H9 (cell line): ENCODE results near the gene ATP8A2. TPM values are rescaled to one million over a fixed set of nuclear protein-coding genes. Genes with fewer than 3 reads are reported as not detected.

ENCODE experiments used
- DNase-seq: peaks from one replicate; pipeline ENCODE4 v3.0.0-alpha.2; 2017
- H2AFZ ChIP-seq: one replicate; pipeline ENCODE4 v1.6.1; 2013; ENCODE audit warnings: mild to moderate bottlenecking, low read length, control low read depth, moderate library complexity
- H2AK5ac ChIP-seq: 2 replicates; pipeline ENCODE4 v1.6.1; 2013; ENCODE audit warnings: low read length, control low read depth, mixed read lengths; ENCODE audit not compliant: insufficient read length
- H2BK120ac ChIP-seq: one replicate; pipeline ENCODE4 v1.6.1; 2013; ENCODE audit warnings: low read depth, mild to moderate bottlenecking, low read length, control low read depth, inconsistent platforms; ENCODE audit not compliant: poor library complexity, severe bottlenecking
- H2BK12ac ChIP-seq: 2 replicates; pipeline ENCODE4 v1.6.1; 2013; ENCODE audit warnings: low read length, control low read depth, mixed read lengths, low read depth; ENCODE audit not compliant: insufficient read length
- H2BK15ac ChIP-seq: 2 replicates; pipeline ENCODE4 v1.6.1; 2013; ENCODE audit warnings: low read depth, low read length, control low read depth
- H2BK20ac ChIP-seq: one replicate; pipeline ENCODE4 v1.6.1; 2013; ENCODE audit warnings: low read depth, mild to moderate bottlenecking, low read length, control low read depth, inconsistent platforms; ENCODE audit not compliant: poor library complexity, severe bottlenecking
- H2BK5ac ChIP-seq: 2 replicates; pipeline ENCODE4 v1.6.1; 2013; ENCODE audit warnings: low read length, control low read depth, mixed read lengths; ENCODE audit not compliant: insufficient read length
- H3K14ac ChIP-seq: 2 replicates; pipeline ENCODE4 v1.6.1; 2013; ENCODE audit warnings: low read length, control low read depth; ENCODE audit not compliant: insufficient read depth
- H3K18ac ChIP-seq: 2 replicates; pipeline ENCODE4 v1.6.1; 2013; ENCODE audit warnings: low read depth, mild to moderate bottlenecking, mixed read lengths, low read length, control low read depth; ENCODE audit not compliant: insufficient read length
- H3K23ac ChIP-seq: 2 replicates; pipeline ENCODE4 v1.6.1; 2013; ENCODE audit warnings: low read length, control low read depth, mixed read lengths, low read depth; ENCODE audit not compliant: insufficient read length
- H3K23me2 ChIP-seq: 2 replicates; pipeline ENCODE4 v1.6.1; 2013; ENCODE audit warnings: low read depth, mild to moderate bottlenecking, mixed read lengths, low read length, control low read depth; ENCODE audit not compliant: insufficient read length, poor library complexity, severe bottlenecking
- H3K27ac ChIP-seq: 2 replicates; pipeline ENCODE4 v1.5.1; 2013; ENCODE audit warnings: low read length, control low read depth, mixed read lengths, low read depth; ENCODE audit not compliant: insufficient read length
- H3K27me3 ChIP-seq: 2 replicates; pipeline ENCODE4 v1.6.1; 2013; ENCODE audit warnings: low read length, control low read depth, inconsistent platforms; ENCODE audit not compliant: insufficient read depth
- H3K4ac ChIP-seq: 2 replicates; pipeline ENCODE4 v1.6.1; 2013; ENCODE audit warnings: low read depth, mild to moderate bottlenecking, control low read depth, inconsistent platforms, low read length, moderate library complexity
- H3K4me1 ChIP-seq: 2 replicates; pipeline ENCODE4 v1.6.1; 2013; ENCODE audit warnings: low read length, control low read depth, inconsistent platforms; ENCODE audit not compliant: insufficient read depth
- H3K4me2 ChIP-seq: 2 replicates; pipeline ENCODE4 v1.6.1; 2013; ENCODE audit warnings: low read length, control low read depth, mixed read lengths; ENCODE audit not compliant: insufficient read length, insufficient read depth
- H3K56ac ChIP-seq: 2 replicates; pipeline ENCODE4 v1.6.1; 2013; ENCODE audit warnings: low read depth, mild to moderate bottlenecking, mixed read lengths, low read length, control low read depth; ENCODE audit not compliant: insufficient read length
- H3K79me1 ChIP-seq: 2 replicates; pipeline ENCODE4 v1.6.1; 2013; ENCODE audit warnings: low read depth, mild to moderate bottlenecking, moderate library complexity, low read length, control low read depth, inconsistent platforms; ENCODE audit not compliant: insufficient read depth, poor library complexity, severe bottlenecking
- H3K79me2 ChIP-seq: 2 replicates; pipeline ENCODE4 v1.6.1; 2013; ENCODE audit warnings: low read length, control low read depth, inconsistent platforms; ENCODE audit not compliant: insufficient read depth
- H3K9ac ChIP-seq: 2 replicates; pipeline ENCODE4 v1.6.1; 2013; ENCODE audit warnings: low read length, control low read depth, mixed read lengths; ENCODE audit not compliant: insufficient read length; ENCODE audit errors: extremely low read depth
- H3K9me3 ChIP-seq: one replicate; pipeline ENCODE4 v1.6.1; 2013; ENCODE audit warnings: low read depth, low read length, inconsistent platforms; ENCODE audit not compliant: control insufficient read depth
- H3T11ph ChIP-seq: one replicate; pipeline ENCODE4 v1.6.1; 2013; ENCODE audit warnings: mild to moderate bottlenecking, low read length, control low read depth, inconsistent platforms
- H4K20me1 ChIP-seq: one replicate; pipeline ENCODE4 v1.6.1; 2013; ENCODE audit not compliant: control insufficient read depth, insufficient read length, insufficient read depth
- H4K5ac ChIP-seq: 2 replicates; pipeline ENCODE4 v1.6.1; 2013; ENCODE audit warnings: low read depth, mild to moderate bottlenecking, mixed read lengths, low read length, control low read depth; ENCODE audit not compliant: insufficient read length
- H4K8ac ChIP-seq: replicated peaks from 2 replicates; pipeline ENCODE4 v1.6.1; 2013; ENCODE audit warnings: low read length, control low read depth, mixed read lengths, low read depth; ENCODE audit not compliant: insufficient read length
- H4K91ac ChIP-seq: 2 replicates; pipeline ENCODE4 v1.6.1; 2013; ENCODE audit warnings: low read depth, mild to moderate bottlenecking, moderate library complexity, mixed read lengths, low read length, control low read depth; ENCODE audit not compliant: insufficient read length
- H3K27ac Mint-ChIP-seq, 3 experiments: 2 replicates in 2 of 3; 3 replicates in 1 of 3; pipeline ENCODE4 v1.8.0; 2020 to 2021; ENCODE audit warnings: mixed read lengths in 3 of 3, mild to moderate bottlenecking in 1 of 3, moderate library complexity in 1 of 3
- H3K27me3 Mint-ChIP-seq: 2 replicates; pipeline ENCODE4 v1.8.0; 2021; ENCODE audit warnings: low read depth, mild to moderate bottlenecking, moderate library complexity, mixed read lengths
- H3K36me3 Mint-ChIP-seq, 3 experiments: 2 replicates in 2 of 3; 3 replicates in 1 of 3; pipeline ENCODE4 v1.8.0; 2020 to 2021; ENCODE audit warnings: low read depth in 3 of 3, mixed read lengths in 3 of 3; ENCODE audit not compliant: insufficient read depth in 1 of 3
- H3K4me1 Mint-ChIP-seq, 2 experiments: 2 replicates each; pipeline ENCODE4 v1.8.0; 2020; ENCODE audit warnings: mixed read lengths in 2 of 2
- H3K4me3 Mint-ChIP-seq, 2 experiments: 2 replicates in 1 of 2; 3 replicates in 1 of 2; pipeline ENCODE4 v1.8.0; 2020 to 2021; ENCODE audit warnings: mild to moderate bottlenecking in 2 of 2, mixed read lengths in 2 of 2, moderate library complexity in 1 of 2
- H3K9me3 Mint-ChIP-seq, 2 experiments: 2 replicates in 1 of 2; 3 replicates in 1 of 2; pipeline ENCODE4 v1.8.0; 2020; ENCODE audit warnings: mild to moderate bottlenecking in 2 of 2, mixed read lengths in 2 of 2, moderate library complexity in 1 of 2
- CTCF ChIP-seq: fragments of 200-600 bp; sonication (generic); conservative IDR thresholded peaks from 3 replicates; pipeline ENCODE4 v1.8.0; 2021; ENCODE audit warnings: antibody characterized with exemption, mild to moderate bottlenecking
- WGBS: extraction: QIAGEN DNeasy Blood & Tissue Kit; methylation state at CpG from one replicate; pipeline ENCODE4 v1.1.7; 2013; ENCODE audit warnings: missing lambda C conversion rate, low lambda C conversion rate, mixed read lengths; ENCODE audit not compliant: insufficient read length; ENCODE audit errors: extremely low coverage; 5-methylcytosine and 5-hydroxymethylcytosine counted together
- total RNA-seq: library from RNA; stranded (reverse); gene quantifications from 2 replicates; pipeline ENCODE4 v1.2.1, GENCODE V29; 2021

ATP8A2 gene
- total RNA-seq, 1 experiment from 2014 or later, result 18.2 TPM

DNA sequence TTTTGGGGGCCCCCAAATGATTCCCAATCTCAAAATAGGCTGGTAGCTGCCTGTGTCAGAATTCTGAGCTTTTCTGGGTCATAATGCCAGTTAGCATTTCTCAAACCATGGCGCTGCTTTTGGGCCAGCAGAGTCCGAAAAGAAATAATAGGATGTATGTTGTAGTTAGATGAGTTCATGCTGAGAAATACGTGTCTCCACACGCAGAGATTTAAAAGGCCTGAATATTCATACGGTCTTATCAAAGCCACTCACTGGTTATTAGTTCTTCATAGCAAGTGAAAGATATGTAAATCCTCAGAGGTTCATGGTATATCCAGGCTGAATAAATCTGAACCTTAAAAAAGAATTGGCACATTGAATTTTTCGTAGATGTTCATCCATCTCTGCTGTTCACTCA lies 555.6 kb downstream of the ATP8A2 start:
- Mint-ChIP-seq H3K4me1 (peaks cover 58 to 63% of the 10 kb centered on the region in 2 experiments), H3K27ac (no peak overlapping the region), H3K9me3 (peaks cover 0 to 2% of the 10 kb centered on the region in 2 experiments; a peak in 1 of 5 replicates), H3K36me3 (peaks cover 0 to 5% (median 0%) of the 10 kb centered on the region in 3 experiments; a peak in 3 of 7 replicates), H3K4me3 (no peak overlapping the region), H3K27me3 (no peaks in the 10 kb centered on the region)
- no peaks in the 10 kb centered on the region for H3K79me1 ChIP-seq
- no CpG with 5 or more reads among the region's 6 CpGs for WGBS
- no peak for DNase-seq
- no peak for TF ChIP-seq CTCF
- no peak overlapping the region for H2AFZ ChIP-seq
- H3K4me2 ChIP-seq, result no peak overlapping the region
- no peak overlapping the region for H2BK12ac ChIP-seq
- H2BK20ac ChIP-seq, result no peak overlapping the region
- H2BK15ac ChIP-seq, result no peak overlapping the region
- H4K91ac ChIP-seq, result no peak overlapping the region
- H3K9ac ChIP-seq, result no peak overlapping the region
- H3K4me1 ChIP-seq, result peaks cover 10% of the 10 kb centered on the region; the same call in 1 of the 2 replicates
- H2BK120ac ChIP-seq, result no peak overlapping the region
- H3K27me3 ChIP-seq, result no peaks in the 10 kb centered on the region
- no peak overlapping the region for H3K56ac ChIP-seq
- no peak overlapping the region for H3K23ac ChIP-seq
- no peak overlapping the region for H2BK5ac ChIP-seq
- H3T11ph ChIP-seq, result no peak overlapping the region
- H3K4ac ChIP-seq, result no peak overlapping the region
- no peaks in the 10 kb centered on the region for H3K9me3 ChIP-seq
- H4K8ac ChIP-seq, result no peak overlapping the region
- no peak overlapping the region for H3K14ac ChIP-seq
- no peaks in the 10 kb centered on the region for H3K79me2 ChIP-seq
- H4K20me1 ChIP-seq, result no peaks in the 10 kb centered on the region
- no peak overlapping the region for H3K27ac ChIP-seq
- no peak overlapping the region for H4K5ac ChIP-seq
- H2AK5ac ChIP-seq, result no peak overlapping the region
- no peaks in the 10 kb centered on the region for H3K23me2 ChIP-seq
- H3K18ac ChIP-seq, result no peak overlapping the region
